ENCODE measurements around the gene NR1I3.

The NR1I3 gene

DNA sequence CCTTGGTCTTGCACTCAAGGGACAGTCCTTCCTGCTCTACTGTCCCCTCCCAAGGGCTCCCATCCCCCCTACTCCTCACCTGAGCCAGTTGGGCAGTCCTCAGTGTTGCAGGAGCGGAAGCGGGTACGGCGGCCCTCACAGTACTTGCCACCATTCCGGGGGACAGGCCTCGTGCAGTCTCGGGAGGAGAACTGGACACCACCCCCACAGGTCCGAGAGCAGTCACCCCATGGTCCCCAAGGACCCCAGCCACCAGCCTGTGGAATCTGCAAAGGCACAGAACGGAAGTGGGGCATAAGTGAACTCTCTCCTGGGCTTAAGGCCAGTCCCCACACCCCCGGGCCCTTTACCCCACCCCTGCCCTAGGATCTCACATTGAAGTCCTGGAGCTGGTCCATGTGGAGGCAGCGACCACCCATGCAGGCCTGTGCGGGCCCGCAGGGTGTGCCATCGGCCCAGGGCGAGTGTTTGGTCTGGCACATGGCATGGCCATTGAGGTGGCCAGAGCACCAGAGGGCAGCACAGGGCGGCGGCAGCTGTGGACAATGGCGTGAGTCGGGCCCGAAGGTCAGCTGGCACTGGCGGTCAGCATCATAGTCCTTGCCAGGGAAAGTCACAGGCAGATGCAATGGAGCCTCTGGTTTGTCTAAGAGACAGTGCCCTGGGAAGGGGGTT lies 44.3 kb downstream of the NR1I3 start:
- DNase-seq = no peak

DNA sequence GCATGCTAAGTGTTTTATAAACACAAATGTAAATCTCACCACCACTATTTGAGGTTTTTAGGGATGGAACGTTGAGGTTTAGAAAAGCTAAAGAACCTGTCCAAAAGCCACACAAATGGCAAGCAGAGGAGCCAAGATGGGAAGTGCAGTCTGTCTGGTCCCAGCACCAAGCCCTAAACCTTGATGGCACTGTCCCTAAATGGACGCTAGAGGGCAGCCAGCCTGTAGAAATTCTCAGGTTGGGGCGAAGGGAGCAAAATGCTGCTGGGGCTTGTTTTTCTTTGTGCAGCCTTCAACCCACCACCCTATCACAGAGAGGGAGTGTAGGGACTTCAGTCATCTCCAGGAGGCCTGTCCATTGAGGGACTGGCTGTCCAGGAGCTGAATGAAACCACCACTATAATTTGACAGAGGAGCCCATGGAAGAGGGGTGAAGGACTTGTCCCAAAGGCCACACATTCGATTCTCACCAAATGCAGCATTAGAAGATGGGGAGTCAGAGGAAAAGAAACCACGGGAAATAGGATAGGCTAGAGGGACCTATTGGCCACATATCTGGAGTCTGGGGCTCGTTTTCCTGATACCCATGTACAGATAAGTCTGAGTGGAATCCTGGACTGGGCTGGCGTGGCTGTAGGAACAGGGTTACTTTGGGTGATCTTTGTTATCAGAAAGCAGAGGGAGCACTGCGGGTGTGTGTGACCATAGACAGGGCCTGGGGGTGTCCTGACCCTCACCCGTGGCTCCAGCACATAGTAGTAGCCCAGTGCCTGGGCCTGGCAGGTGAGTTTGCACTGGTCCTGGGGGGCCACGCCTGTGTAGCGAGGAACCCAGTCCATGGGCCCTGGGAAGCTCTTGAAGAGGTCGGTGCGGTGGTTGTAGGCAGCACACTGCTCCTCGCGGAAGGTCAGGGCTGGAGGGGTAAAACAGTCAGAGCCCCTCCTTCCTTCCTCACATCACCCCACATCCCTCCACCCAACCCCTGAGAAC lies 45.2 kb downstream of the NR1I3 start:
- peak; percentile 81 to 85 for DNase-seq

DNA sequence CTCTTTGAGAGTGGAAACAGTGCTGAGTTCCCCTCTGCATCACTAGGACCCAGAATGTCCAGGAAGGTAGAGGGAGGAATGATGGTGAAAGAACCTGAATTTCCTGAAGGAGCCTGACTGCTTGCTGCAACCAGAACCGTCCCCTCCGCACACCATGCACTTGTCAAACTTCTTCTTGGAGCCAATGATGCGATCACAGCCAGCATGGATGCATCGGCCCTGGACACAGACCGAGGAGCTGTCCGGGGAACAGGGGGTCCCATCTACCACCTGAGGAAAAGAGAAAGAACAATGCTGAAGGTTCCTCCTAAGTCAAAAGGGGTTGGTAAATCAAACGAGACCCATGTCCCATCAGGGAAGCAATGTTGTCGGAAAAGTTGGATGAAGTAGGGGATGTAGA lies 46.0 kb downstream of the NR1I3 start:
- DNase-seq = no peak

DNA sequence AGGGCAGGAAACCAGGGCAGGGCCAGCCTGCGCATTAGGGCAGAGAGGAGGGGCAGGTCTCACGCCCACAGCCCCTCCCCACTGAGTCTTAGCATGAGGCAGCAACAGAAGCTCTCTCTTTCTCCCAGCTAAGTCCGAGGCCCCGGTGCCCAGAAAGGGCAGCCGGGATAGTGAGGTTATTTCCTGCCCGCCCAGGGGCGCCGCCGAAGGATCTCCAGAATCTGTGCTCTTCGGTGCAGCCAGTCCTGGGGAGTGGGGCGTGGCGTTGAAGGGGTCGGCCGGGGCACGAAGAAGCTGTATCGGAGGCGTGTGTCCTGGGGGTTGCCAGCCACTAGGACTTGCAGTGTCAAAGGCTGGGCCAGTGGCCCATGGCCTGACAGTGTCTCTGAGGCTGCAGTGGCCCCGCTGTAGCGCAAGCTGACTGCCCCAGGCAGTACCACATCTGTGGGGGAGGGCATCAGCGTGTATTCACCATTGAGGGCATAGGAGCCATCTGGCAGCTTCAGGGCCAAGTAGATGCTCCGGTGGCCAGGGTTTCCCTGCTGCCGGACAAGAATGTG lies 47.0 kb downstream of the NR1I3 start:
- no peak for DNase-seq

DNA sequence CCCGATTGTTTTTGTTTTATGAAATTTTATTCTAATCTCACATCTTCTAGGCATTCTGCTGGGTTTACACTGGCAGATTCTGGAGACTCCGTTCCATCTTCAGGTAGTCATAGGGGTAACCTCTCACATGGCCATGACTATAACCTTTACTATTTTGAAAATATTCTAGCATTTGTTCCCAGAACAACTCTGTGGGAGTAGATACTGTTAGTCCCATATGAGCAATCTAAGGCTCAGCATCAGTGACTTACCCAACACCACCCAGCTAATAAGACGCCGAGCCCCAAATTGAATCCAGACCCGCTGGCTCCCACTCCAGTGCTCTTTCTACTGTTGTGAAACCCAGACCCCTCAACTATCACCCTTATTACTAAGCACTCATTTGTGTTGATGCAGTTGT lies 49.0 kb downstream of the NR1I3 start:
- no peak for DNase-seq

DNA sequence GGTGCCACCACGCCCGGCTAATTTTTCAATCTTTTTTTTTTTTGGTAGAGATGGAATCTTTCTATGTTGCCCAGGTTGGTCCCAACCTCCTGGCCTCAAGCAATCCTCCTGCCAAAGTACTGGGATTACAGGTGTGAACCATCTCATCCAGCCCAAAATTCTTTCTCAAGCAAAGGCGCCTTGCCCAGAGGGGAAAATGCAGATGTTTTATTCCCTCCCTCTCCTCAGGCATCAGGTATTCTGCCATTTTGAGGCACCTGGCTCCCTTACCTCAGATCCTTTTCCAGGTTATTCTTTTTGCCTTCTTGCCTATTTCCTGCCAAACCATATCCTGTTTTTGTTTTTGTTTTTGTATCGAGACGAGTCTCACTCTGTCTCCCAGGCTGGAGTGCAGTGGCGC lies 49.6 kb downstream of the NR1I3 start:
- no peak for DNase-seq

DNA sequence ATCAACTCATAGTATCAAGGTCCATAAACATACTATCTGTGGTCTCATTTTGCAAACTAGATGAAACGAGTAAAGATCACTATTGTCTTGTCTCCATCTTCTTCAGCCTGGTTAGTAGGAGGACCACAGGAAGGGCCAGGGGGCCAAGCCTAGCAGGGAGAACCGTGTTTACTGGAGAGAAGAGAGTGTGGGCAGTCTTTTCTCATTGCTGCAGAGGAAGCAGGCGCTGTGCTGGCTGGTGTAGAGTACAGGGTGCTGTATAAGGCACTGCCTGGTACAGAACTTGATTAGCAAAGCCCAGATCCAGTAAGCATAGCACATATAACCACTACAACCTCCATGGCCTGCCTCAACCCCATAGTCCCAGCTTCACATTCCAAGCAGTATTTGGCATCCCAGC lies 50.7 kb downstream of the NR1I3 start:
- peak; percentile 26 to 54 for DNase-seq

DNA sequence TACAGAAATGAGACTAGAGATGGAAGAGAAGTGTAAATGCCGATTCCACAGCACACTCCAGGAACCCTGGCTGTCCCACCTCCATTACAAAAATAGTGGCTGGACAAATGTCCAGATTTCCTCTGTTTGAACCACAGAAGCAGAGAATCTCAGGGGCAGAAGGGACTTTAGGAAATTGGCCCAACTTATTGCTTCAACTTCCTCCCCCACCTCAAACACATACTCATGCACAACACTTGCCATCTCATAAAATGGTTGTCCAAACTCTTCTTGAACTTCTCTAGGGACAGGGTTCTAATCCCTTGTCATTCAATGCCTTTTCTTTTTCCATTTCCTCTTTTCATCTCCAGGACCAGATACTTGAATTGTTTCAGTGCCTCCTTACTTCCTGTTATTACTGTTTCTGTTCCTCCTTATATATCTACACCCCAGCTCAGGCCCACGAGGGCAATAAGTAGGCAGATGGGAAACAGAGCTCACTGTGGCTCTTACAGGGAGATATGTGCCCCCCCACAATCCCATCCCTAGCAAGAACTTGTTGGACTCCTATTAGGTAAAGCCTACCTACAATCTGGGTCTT lies 52.2 kb downstream of the NR1I3 start:
- peak; percentile 80 to 95 for DNase-seq

DNA sequence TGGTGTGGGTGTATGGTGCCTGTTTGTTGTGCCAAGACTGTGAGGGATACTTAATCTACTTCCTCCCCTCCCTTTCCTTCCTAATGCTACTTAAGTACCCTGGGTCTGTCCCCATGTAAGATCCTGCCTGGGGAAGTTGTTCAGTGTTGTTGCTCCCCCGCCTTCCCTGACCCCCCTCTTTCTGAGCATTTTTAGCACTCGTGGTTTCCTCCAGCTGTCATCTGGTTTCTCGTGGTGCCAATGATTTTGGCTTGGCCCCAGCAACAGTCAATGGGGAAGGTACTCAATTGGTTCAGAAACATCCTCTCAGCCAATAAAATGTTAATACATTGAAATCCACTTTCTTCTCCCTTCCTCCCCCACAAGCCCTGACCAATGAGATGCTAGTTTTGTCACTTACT lies 52.7 kb downstream of the NR1I3 start:
- peak; percentile 98 to 99 for DNase-seq

DNA sequence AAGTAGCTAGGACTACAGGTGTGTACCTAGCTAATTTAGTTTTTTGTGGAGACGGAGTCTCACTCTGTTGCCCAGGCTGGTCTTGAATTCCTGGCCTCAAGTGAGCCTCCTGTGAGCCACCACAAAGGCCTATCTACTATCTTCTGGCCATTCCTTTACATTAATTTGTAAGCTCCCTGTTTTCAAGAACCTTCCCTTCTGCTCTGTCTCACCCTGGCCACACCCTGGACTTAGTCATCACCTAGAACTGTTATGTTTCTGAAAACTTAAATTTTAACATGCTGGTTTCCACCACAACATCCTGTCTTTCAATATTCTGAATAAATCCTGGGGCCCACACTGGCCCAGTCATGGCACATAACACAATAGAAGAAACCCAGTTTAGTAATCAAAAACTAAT lies 55.8 kb downstream of the NR1I3 start:
- DNase-seq = peak; percentile 37 to 66

DNA sequence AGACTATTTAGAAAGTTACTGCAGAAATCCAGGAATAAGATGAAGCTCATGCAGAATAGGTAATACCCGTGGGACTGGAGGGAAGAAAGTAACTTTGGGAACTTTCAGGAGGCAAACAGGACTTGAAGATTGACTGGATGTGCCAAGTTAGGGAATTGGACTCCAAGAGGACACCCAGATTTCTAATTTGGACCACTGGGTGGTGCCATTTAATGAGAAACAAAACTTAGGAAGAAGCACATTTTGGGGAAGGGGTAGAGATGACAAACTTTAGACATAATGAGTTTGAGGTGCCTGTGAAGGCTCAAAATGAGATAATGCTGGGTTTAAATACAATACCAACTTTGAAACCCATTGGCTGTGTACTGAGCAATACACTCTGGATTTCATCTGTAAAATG lies 57.4 kb downstream of the NR1I3 start:
- peak; percentile 45 to 46 for DNase-seq

DNA sequence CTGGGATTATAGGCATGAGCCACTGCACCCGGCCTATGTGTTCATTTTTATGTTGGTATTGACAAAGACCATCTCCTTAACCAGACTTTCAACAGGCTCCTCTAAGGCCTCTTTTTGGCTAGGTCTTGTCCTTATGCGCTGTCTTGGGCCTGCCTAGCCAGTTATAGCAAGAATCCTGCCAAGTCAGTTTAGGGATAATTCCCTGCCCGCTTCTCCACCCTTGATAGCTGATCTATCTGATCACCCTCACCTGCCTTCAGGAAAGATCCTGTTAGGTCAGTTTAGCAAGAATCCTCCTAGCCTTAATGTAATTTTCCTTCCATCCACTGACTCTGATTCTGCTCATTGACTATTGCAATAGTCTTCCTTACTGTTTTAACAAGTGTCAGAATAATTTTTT lies 58.3 kb downstream of the NR1I3 start:
- no peak for DNase-seq
